Activated CD8-positive, alpha-beta memory T cell treated with anti-CD3 and anti-CD28 coated beads for 1 hour (primary cell): ENCODE data around the gene METTL6.
"Not testable (repeated sequence)": the region's sequence is repeated elsewhere in the genome, so short reads cannot be mapped to it uniquely, and the experiment has no call there.

Experiments used
- DNase-seq, 2 donors: peaks; one replicate each; pipeline ENCODE4 v3.0.0-alpha.2; 2020; ENCODE audit warnings: low read depth in 1 of 2; ENCODE audit errors: extremely low read depth in 1 of 2

Gene METTL6

GRCh38 chr3:15375461-15376000 is 51.8 kb downstream of the METTL6 start:
- no peak for DNase-seq

GRCh38 chr3:15372918-15373317 is 54.4 kb downstream of the METTL6 start:
- no peak for DNase-seq

- no peak for DNase-seq
These were observed 58.7 kb downstream of the METTL6 start for GRCh38 chr3:15368561-15369135.

GRCh38 chr3:15367059-15367458 is 60.3 kb downstream of the METTL6 start:
- no peak for DNase-seq

- DNase-seq = not testable (repeated sequence)
These were observed 63.3 kb downstream of the METTL6 start for GRCh38 chr3:15364078-15364477.

GRCh38 chr3:15361494-15362214 is 65.7 kb downstream of the METTL6 start:
- DNase-seq = no peak

GRCh38 chr3:15360788-15361493 is 66.4 kb downstream of the METTL6 start:
- no peak for DNase-seq
